ENCODE measurements around the gene GCH1. TPM values are rescaled to one million over a fixed set of nuclear protein-coding genes. Genes with fewer than 3 reads are reported as not detected.

The GCH1 gene
- 33.4 and 35.4 TPM in 2 replicates for total RNA-seq
- long read RNA-seq, partial matches to known transcripts, result 1 of 12 reads
- long read RNA-seq, other reads (novel, unspliced or antisense), result 9 of 12 reads

GRCh38 chr14:54902521-54903420 is at the start of gene GCH1:
GCH1 (minus strand) TSS chr14:54902826; CDS start chr14:54902663, 163 bp downstream.
- peak; percentile 69 for TF ChIP-seq CTCF (IDR thresholded peaks at IDR 0.05; ENCODE audit: unreplicated experiment)
- Mint-ChIP-seq H3K9me3 (ENCODE audit: low read depth) (no peaks in the 10 kb centered on the region), H3K36me3 (ENCODE audit: insufficient read depth) (peaks cover 2% of the 10 kb centered on the region), H3K27ac (peak within 1 kb of the TSS; percentile 93), H3K27me3 (no peaks in the 10 kb centered on the region), H3K4me1 (ENCODE audit: low read depth) (peaks cover 8% of the 10 kb centered on the region), H3K4me3 (ENCODE audit: low read depth) (peak within 1 kb of the TSS; percentile 87)
- peak; percentile 89 for DNase-seq (ENCODE audit: low spot score, unreplicated experiment)

- H3K4me1 Mint-ChIP-seq (ENCODE audit: low read depth), result peaks cover 5% of the 10 kb centered on the region
- DNase-seq (ENCODE audit: low spot score, unreplicated experiment), result no peak
- no peaks in the 10 kb centered on the region for H3K27me3 Mint-ChIP-seq
- H3K27ac Mint-ChIP-seq, result no peak overlapping the region
- no peak overlapping the region for H3K4me3 Mint-ChIP-seq (ENCODE audit: low read depth)
- H3K36me3 Mint-ChIP-seq (ENCODE audit: insufficient read depth), result peaks cover 31% of the 10 kb centered on the region
- TF ChIP-seq CTCF (IDR thresholded peaks at IDR 0.05; ENCODE audit: unreplicated experiment), result no peak
- peaks cover 5% of the 10 kb centered on the region for H3K9me3 Mint-ChIP-seq (ENCODE audit: low read depth)
Observed at GRCh38 chr14:54947230-54947629, 44.6 kb upstream of the GCH1 start.

- Mint-ChIP-seq H3K36me3 (ENCODE audit: insufficient read depth) (peaks cover 31% of the 10 kb centered on the region), H3K4me3 (ENCODE audit: low read depth) (no peak overlapping the region)
Observed at GRCh38 chr14:54946500-54946899, 43.9 kb upstream of the GCH1 start.

GRCh38 chr14:54944737-54945391 is 42.2 kb upstream of the GCH1 start:
- DNase-seq (ENCODE audit: low spot score, unreplicated experiment), result no peak
- H3K36me3 Mint-ChIP-seq (ENCODE audit: insufficient read depth), result peaks cover 28% of the 10 kb centered on the region
- TF ChIP-seq CTCF (IDR thresholded peaks at IDR 0.05; ENCODE audit: unreplicated experiment), result no peak
- peaks cover 5% of the 10 kb centered on the region for H3K9me3 Mint-ChIP-seq (ENCODE audit: low read depth)
- H3K4me1 Mint-ChIP-seq (ENCODE audit: low read depth), result no peaks in the 10 kb centered on the region
- no peaks in the 10 kb centered on the region for H3K27me3 Mint-ChIP-seq
- no peak overlapping the region for H3K4me3 Mint-ChIP-seq (ENCODE audit: low read depth)
- H3K27ac Mint-ChIP-seq, result no peak overlapping the region

More at GRCh38 chr14:54946500-54946899, 43.9 kb upstream of the GCH1 start:
- Mint-ChIP-seq H3K27ac (no peak overlapping the region), H3K4me1 (ENCODE audit: low read depth) (peaks cover 5% of the 10 kb centered on the region), H3K27me3 (no peaks in the 10 kb centered on the region), H3K9me3 (ENCODE audit: low read depth) (peaks cover 5% of the 10 kb centered on the region)
- TF ChIP-seq CTCF (IDR thresholded peaks at IDR 0.05; ENCODE audit: unreplicated experiment), result no peak
- no peak for DNase-seq (ENCODE audit: low spot score, unreplicated experiment)

GRCh38 chr14:54942913-54943312 is 40.3 kb upstream of the GCH1 start:
- H3K4me1 Mint-ChIP-seq (ENCODE audit: low read depth), result no peaks in the 10 kb centered on the region
- no peaks in the 10 kb centered on the region for H3K9me3 Mint-ChIP-seq (ENCODE audit: low read depth)
- DNase-seq (ENCODE audit: low spot score, unreplicated experiment), result no peak
- no peak overlapping the region for H3K27ac Mint-ChIP-seq
- no peak overlapping the region for H3K4me3 Mint-ChIP-seq (ENCODE audit: low read depth)
- no peaks in the 10 kb centered on the region for H3K27me3 Mint-ChIP-seq
- no peak for TF ChIP-seq CTCF (IDR thresholded peaks at IDR 0.05; ENCODE audit: unreplicated experiment)
- peaks cover 11% of the 10 kb centered on the region for H3K36me3 Mint-ChIP-seq (ENCODE audit: insufficient read depth)
